SK-MEL-5 (cell line): ENCODE measurements around the gene PCNT. TPM values are rescaled to one million over a fixed set of nuclear protein-coding genes. Genes with fewer than 3 reads are reported as not detected.

Experiments used
- DNase-seq: peaks from one replicate; pipeline ENCODE4 v3.0.0-alpha.2; 2016; ENCODE audit warnings: low read depth, low spot score
- in situ Hi-C: cut with HindIII; loops from 2 replicates; pipeline ENCODE4 v1.10.0; 2016; ENCODE audit warnings: low sequenced_read_pairs, high pct_unique_total_duplicates, low pct_unique_long_range_greater_than_20kb
- total RNA-seq: library from RNA; depleted of rRNA; stranded (reverse); fragments of >200 nt; shearing (Covaris generic); gene quantifications from 2 replicates; pipeline ENCODE4 v1.2.3, GENCODE V29; 2014

PCNT gene
- total RNA-seq, 1 experiment from 2014 or later: 8.8 TPM

GRCh38 chr21:46350571-46350970, 26.6 kb downstream of the PCNT start:
- in situ Hi-C loops: no loop called here

GRCh38 chr21:46350981-46351380, 27.0 kb downstream of the PCNT start:
- no peak for DNase-seq
- in situ Hi-C loops: no loop called here

More at GRCh38 chr21:46350571-46350970, 26.6 kb downstream of the PCNT start:
- no peak for DNase-seq

- in situ Hi-C loops: no loop called here
- no peak for DNase-seq
These were observed 27.7 kb downstream of the PCNT start for GRCh38 chr21:46351476-46352163.

GRCh38 chr21:46352164-46352515, 28.2 kb downstream of the PCNT start:
- no peak for DNase-seq
- in situ Hi-C loops: no loop called here

- DNase-seq: no peak
- in situ Hi-C loops: no loop called here
These were observed 29.0 kb downstream of the PCNT start for GRCh38 chr21:46352913-46353312.

GRCh38 chr21:46354046-46354445, 30.1 kb downstream of the PCNT start:
- in situ Hi-C loops: no loop called here

GRCh38 chr21:46354518-46354917, 30.6 kb downstream of the PCNT start:
- in situ Hi-C loops: no loop called here
- no peak for DNase-seq

More at GRCh38 chr21:46354046-46354445, 30.1 kb downstream of the PCNT start:
- DNase-seq: no peak

- no peak for DNase-seq
- in situ Hi-C loops: no loop called here
These were observed 31.4 kb downstream of the PCNT start for GRCh38 chr21:46355161-46356004.

GRCh38 chr21:46356005-46356338, 32.0 kb downstream of the PCNT start:
- in situ Hi-C loops: no loop called here
- DNase-seq: no peak

GRCh38 chr21:46356494-46357334, 32.8 kb downstream of the PCNT start:
- in situ Hi-C loops: no loop called here
- DNase-seq: no peak

- DNase-seq: no peak
- in situ Hi-C loops: no loop called here
These were observed 33.3 kb downstream of the PCNT start for GRCh38 chr21:46357335-46357604.

- in situ Hi-C loops: no loop called here
- no peak for DNase-seq
These were observed 33.9 kb downstream of the PCNT start for GRCh38 chr21:46357684-46358425.

- DNase-seq: no peak
- in situ Hi-C loops: no loop called here
These were observed 37.2 kb downstream of the PCNT start for GRCh38 chr21:46361176-46361575.

- DNase-seq: no peak
- in situ Hi-C loops: no loop called here
These were observed 38.0 kb downstream of the PCNT start for GRCh38 chr21:46361935-46362334.

GRCh38 chr21:46362946-46363345, 39.0 kb downstream of the PCNT start:
- in situ Hi-C loops: no loop called here
- no peak for DNase-seq

- DNase-seq: no peak
- in situ Hi-C loops: no loop called here
These were observed 39.7 kb downstream of the PCNT start for GRCh38 chr21:46363698-46364097.

GRCh38 chr21:46366091-46366490, 42.1 kb downstream of the PCNT start:
- no peak for DNase-seq
- in situ Hi-C loops: no loop called here

GRCh38 chr21:46366561-46366960, 42.6 kb downstream of the PCNT start:
- in situ Hi-C loops: no loop called here
- no peak for DNase-seq
